NCI-H2196 treated with DMSO at 0.1 percent for 48 hours (cell line): ENCODE results near the gene TMPRSS3.
"Not testable (repeated sequence)": the region's sequence is repeated elsewhere in the genome, so short reads cannot be mapped to it uniquely, and the experiment has no call there.

ENCODE experiments used
- DNase-seq: peaks from one replicate; lab custom pipeline; 2025; ENCODE audit not compliant: unreplicated experiment; lab: John Stamatoyannopoulos, UW

TMPRSS3 gene

DNA sequence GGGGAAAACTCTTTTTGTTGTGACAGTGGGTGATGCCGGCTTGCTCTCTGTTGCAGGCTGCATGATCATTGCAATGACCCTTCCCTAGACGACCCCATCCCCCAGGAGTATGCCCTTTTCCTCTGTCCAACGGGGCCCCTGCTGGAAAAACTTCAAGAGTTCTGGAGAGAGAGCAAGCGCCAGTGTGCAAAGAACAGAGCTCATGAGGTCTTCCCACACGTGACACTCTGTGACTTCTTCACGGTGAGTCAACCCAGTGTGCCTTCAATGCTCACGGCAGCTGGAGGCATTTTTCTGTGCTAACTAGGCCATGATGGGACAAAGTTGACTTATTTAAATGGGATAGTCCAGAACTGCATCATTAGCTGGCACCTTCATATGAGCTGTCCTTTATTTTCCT is 13.5 kb upstream of the TMPRSS3 start:
- DNase-seq: no peak

DNA sequence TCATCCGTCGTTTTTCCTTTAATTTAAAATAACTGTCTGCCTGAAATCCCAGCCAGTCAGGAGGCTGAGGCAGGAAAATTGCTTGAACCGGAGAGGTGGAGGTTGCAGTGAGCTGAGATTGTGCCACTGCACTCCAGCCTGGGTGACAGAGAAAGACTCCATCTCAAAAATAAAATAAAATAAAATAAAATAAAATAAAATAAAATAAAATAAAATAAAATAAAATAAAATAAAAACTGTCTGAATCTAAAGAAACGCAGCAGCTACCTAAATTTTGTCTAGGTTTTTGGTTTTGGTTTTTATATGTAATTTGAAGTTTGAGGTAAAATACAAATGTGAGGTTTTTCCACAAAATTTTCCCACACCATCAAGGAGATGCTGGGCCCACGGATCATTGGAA is 12.9 kb upstream of the TMPRSS3 start:
- DNase-seq: not testable (repeated sequence)

DNA sequence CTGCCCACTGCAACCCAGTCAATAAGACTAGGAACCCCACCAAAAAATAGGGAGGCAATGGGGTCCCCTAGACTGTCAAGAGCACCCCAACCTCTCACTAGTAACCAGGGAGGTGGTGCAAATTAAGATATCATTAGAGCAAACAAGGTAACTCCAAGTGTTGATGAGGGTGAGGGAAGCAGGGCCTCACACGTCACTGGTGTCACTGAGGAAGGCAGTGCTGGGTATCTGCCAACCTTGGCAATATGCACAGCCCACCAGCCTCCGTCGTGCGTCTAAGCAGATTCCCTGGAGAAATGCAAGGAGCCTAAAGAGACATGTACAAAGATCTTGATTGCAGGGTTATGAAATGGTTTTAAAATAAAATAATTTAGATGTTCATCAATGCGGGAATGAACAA is 11.6 kb upstream of the TMPRSS3 start:
- DNase-seq: no peak

DNA sequence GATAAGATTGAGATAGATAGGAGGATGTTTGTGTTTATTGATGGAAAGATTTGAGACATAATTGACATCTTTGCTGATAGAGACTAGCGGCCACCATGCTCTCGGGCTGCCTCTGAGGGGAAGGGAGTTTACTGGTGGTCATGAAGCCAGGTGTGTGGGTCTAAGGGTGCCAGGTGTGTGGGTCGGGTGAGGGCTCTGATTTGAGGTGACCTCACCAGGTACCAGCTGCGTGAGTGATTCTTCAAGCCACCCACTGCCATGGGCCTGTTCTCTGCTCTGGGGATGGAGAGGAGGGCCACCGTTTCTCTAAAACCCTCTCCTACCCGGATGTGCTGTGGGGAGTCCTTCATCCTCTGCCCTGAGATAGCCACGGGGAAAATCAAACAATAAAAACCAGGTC is 11.0 kb upstream of the TMPRSS3 start:
- DNase-seq: no peak

DNA sequence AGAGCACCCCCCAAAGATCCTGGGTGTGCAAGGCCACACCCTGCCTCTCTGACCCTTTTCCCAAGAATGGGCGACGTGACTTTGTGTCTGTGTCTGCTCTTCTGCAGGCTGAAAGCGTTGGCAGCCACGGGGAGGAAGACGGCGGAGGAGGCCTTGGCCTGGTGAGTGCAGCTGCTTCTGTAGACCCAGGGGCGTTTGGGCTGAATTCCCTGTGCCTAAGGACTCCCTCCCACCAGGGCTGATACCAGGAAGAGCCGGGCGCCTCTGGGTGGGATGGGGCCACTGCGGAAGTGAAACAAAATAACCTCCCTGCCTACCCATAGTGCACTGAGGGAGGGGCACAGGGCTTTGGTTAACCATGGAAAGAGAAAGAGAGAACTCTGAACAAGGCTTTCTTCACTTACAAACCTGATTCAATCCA is 10.4 kb upstream of the TMPRSS3 start:
- DNase-seq: no peak

DNA sequence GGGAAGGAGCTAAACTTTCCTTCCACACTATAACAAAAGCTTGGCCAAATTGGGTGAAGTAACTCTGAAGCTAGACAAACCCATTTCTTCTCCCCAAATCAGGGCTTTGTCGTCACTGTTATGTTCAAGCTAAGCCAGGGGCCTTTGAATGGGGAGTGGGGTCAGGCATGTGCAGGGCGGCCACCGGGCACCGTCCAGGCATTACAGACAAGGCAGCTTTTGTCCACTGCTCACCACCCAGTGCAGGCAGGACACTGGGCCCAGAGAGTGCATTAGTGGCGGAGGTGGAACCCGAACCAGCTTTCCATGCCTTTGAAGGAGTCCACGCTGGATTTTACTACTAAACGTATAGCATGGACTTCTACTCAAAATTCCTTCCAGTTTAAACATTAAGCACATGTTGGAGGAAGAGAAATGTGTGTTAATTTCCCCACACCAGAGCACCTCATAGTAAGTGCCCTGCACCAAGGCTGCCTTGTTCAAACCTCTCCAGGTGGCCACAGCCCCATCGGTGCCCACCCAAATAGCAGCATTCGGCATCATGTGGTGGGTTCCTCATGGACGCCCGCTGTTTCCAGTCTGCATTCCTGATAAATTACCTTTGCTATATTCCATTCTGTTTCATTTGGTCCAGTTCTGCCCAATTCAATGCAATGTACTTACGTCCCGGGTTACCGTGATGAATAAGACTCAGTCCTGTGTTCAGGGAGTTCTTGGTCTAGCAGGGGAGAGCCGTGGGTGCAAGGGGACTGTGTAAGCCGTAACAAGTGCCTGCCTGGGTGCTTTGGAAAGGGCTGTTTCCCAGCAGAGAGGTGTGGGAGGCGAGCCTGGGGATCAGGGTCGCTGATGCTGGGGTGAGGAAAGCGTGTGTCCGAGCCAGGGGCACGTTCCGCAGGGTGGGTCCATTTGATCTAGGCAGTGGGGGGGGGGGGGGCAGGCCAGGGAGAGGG is 9.5 kb upstream of the TMPRSS3 start:
- DNase-seq: no peak

DNA sequence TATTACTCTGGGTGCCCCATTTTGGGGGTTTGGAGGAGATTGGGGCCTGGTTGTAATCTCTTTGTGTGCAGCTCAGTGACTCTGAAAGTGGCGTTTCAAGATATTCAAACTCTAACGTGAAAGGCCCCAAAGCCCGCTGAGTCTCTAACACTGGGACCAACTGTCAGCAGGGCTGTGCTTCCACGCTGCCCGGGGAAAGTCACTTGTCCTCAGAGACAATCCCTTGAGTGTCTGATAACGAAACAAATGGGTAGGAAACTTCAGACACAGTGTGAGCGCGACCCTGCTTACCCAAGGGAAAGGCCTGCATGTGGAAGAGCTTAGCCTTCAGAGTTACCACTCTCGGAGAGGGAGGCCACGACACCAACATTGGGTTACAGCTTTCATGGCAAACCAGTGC is 8.7 kb upstream of the TMPRSS3 start:
- no peak for DNase-seq

DNA sequence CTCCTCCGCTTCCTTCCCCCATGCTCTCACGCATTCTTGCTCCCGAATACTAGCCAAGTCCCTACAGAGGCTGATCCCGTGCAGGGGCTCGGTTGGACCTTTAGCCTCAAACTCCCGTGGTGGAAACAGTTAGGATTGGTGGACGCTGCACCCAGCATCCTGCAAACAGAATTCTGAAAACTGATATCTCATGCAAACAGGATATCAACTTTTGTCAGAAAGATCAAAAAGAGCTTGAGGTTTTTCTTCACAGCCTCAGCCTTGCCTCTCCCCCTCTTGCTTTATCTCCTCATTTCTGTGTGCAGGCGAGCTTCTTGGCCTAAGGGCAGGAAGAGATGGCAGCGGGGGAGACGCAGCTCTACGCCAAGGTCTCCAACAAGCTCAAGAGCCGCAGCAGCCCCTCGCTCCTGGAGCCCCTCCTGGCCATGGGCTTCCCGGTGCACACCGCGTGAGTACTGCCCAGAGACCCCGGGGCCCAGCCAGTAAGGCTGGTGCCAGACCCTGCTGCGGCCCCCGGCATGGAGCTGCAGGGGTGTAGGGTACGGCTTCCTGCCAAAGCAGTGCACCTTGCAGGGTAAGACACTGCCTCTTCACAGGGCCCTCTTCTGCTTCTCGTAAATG is 7.9 kb upstream of the TMPRSS3 start, which contains the start of gene UBASH3A:
Gene UBASH3A (plus strand): TSS at position 292 of the 621 bp plus-strand sequence. CDS start 44 bp downstream, at position 336.
- no peak for DNase-seq

DNA sequence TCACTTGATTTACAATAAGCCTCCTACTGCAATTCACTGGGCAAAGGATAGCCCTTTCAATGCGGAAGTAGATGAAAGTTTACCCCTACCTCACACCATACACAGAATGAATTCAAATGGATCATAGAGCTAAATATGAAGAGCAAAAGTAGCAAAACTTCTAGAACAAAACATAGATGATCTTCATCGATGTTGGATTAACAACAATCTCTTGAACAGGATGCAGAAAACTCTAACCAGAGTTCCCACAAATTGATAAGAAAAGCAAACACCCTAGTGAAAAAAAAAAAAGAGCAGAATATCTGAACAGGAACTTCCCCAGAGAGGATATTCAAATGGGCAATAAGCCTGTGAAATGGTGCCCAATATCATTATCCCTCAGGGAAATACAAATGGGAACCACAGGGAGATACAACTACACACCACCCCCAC is 6.0 kb upstream of the TMPRSS3 start:
- DNase-seq: no peak

DNA sequence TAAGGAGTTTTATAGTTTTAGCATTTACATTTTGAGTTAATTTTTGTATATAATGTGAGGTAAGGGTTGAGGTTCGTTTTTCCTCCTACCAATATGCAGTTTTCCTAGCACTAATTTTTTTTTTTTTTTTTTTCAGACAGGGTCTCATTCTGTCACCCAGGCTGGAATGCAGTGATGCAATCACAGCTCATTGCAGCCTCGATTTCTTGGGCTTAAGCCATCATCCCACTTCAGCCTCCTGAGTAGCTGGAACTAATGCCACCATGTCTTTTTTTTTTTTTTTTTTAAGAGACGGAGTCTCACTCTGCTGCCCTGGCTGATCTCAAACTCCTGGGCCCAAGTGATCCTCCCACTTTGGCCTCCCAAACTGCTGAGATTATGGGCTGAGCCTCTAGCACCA is 5.3 kb upstream of the TMPRSS3 start:
- no peak for DNase-seq

DNA sequence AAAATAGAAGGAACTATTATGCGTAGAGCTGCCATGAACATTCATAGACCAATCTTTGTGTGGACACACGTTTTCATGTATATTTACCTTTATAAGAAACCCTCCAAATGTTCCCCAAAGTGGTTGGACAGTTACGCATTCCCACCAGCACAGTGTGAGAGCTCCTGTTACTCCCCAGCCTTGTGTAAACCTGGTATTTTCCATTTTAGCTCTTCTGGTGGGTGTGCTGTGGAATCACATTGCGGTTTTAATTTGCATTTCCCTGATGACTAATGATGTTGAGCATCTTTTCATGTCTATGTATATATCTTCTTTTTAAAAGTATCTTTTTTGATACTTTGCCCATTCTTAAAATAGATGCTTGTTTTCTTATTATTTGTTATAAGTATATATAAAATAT is 4.7 kb upstream of the TMPRSS3 start:
- DNase-seq: no peak

DNA sequence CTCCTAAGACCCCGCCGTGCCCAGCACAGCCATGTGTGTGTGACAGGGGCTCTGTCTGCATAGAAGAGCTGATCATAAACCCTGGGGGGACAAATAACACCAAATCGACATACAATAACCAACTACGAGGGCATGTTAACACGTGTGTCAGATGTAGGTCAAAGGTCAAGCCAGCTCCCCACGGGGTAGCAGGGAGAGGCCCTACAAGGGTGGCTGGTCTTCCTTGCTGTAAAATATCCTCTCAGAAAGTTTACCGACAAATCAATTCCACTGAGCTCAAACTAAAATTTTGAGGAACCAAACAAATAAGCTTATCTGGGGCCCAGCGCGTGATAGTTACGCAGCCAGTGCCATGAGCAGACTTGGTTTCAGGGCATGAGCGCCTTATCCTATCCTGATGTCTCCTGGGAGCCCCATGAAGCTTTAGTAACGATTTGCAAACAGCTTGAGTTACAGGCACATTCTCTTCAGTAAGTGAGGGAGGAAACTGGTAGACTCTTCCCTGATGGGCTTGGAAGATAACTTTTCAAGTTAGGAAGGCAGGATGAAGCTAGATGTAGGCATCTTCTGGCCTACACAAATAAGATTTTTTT is 2.7 kb upstream of the TMPRSS3 start:
- DNase-seq: no peak

DNA sequence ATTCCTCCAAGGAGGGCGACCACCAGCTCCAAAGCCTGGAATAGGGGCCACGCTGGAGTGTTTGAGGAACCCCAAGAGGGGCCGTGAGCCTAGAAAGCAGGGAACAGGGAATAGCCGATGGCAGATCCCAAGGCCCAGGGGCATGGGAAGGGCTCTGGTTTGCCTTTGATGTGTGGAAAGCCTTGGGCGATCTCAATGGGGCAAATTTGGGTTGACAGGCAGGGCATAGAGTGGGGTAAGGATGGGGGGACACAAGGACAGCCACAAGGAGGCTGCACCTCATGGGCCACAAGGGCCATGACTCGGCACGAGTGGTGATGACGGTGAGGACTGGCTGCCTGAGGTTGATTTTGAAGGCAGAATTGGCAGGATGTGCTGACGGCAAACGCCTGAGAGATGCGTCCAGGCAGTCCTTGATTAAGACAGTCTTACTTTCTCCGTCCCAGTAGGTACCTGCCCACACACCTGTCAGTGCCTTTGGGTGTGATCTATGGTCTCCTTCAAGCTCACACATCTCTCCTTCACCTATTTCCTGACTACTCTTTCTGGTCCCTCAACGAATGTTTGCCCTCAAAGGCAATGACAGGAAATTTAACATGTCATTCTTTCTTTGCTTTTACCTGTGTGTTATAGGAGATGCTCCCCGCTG is 2.0 kb upstream of the TMPRSS3 start:
- no peak for DNase-seq

DNA sequence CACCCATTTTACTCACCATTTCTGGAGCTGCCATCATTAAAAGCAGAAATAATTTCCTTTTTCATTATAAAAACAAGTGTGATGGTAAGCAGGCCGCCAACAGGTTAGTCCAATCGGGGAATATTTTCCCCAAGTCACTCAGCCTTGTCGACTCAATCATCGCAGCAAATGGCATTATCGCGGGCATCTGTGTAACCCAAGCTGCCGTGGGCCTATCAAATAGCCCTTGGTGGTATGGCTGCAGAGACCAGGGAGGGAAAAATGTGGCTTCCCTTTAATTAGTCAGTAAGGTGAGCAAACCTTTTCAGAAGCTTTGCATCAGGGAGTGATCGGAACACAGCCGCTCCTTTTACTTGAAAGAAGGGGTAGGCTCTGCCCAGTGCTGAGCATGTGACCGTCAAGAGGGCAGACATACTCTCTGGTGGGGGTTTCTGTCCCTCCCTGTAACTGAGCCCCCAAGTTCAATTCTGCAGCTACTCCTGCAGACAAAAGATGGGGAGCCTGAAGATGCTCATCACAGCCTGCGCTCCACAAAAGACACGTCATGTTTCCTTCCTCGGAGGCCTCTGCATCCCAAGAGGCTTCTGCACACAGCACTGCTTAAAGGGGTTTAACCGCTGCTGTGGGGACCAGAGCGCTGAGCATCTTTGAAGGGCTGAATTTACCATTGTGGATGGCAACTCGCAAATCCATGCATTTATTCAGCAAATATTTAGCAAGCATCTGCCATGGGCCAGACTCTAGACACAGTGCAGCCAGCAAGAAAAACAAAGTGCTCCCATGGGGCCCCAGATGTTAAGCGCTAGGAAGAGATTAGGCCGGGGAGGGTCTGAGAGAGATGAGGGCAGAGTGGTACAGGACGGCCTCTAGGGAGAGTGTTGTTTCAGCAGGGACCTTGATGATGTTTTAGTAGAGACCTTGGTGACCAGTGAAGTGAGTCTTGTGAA is 1.2 kb upstream of the TMPRSS3 start:
- DNase-seq: no peak

DNA sequence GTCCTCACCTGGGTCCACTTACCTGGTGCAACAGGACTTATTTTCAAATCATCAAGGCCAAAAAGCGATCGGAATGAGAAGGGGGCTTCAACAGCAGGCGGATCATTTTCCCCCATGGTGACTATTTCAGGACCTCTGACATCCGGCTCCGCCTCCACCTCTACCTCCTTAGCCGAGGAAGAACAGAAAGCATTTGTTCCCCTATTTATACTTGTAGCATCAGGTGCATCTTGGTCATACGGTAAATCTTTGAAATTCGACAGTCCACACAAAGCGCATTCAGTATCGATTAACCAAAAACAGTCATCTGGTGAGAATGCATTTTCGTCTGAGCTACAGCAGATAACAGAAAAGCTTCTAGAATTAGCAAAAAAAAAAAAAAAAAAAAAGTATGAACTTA is 550 bp downstream of the TMPRSS3 start:
- no peak for DNase-seq

DNA sequence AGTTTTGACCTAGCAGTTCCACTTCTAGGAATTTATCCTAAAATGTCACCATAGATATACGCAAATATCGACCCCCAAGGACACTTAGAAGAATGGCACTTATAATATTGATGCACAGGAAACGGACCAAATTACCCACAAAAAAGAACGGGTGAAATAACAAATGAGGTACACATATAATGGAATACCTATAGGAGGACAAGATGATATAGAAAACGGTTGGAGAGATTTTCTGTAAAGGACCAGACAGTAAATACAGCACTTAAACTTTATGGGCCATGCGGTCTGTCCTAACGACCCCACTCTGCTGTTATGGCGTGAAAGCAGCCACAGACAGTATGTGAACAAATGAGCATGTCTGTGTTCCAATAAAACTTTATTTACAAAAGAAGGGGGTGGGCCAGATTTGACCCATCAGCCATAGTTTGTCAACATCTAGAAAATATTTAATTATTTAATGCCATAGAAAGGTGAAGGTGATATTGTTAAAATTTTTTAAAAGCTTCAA is 2.4 kb downstream of the TMPRSS3 start:
- no peak for DNase-seq

DNA sequence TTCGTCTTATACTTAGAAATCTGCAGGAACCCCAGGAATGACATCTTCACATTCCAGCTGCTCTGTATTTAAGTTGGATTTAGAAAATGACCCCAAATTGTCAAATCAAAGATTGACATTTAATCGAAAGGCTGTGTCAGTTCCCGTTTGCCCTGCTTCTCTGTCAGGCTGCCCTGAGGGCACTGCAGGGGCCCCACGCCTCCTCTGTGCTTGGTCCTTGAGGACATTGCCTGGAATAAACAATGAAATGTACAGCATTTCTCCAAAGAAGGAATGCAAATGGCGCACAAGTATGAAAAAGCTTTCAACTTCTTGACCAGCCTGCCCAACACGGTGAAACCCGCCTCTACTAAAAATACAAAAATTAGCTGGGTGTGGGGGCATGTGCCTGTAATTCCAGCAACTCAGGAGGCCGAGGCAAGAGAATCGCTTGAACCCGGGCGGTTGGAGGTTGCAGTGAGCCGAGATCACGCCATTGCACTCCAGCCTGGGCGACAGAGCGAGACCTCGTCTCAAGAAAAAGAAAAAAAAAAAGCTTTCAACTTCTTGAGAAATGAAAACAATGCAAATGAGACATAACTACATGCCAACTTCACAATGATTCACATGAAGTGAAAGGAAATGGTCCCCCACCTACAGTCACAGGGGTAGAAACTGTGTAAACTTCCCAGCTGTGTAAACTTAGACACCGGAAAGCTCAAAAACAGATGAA is 3.0 kb downstream of the TMPRSS3 start:
- DNase-seq: no peak

DNA sequence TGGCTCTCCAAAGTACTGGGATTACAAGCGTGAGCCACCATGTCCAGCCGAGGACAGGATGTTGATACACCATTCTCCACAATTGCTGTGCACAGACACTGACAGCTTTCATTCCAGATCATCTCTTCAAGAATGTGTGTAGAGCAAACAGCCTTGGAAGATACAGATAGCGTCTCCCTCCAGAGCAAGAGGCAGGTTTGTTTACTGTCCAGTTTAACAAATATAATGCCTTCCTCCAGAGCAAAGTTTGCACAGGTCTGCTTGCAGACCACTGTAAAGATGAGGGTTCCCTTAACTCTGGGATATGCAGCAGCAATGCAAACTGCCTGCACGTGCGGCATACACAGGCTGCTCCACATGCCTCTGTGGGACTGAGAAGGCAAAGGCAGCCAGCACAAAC is 4.6 kb downstream of the TMPRSS3 start:
- no peak for DNase-seq

DNA sequence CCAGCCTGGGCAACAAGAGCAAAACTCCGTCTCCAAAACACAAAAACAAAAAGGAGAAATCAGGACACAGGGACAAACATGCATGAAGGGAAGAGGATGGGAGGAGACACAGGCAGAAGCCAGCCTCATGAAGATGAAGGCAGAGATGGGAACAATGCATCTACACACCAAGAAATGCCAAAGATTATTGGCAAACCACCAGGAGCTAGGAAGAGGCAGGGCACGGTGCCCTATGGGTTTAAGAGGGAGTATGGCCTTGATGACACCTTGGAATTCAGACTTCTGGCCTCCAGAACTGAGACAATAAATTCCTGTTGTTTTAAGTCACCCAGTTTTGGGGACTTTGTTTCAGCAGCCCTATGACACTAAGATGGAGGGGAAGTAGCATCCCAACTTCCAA is 5.2 kb downstream of the TMPRSS3 start:
- DNase-seq: no peak

DNA sequence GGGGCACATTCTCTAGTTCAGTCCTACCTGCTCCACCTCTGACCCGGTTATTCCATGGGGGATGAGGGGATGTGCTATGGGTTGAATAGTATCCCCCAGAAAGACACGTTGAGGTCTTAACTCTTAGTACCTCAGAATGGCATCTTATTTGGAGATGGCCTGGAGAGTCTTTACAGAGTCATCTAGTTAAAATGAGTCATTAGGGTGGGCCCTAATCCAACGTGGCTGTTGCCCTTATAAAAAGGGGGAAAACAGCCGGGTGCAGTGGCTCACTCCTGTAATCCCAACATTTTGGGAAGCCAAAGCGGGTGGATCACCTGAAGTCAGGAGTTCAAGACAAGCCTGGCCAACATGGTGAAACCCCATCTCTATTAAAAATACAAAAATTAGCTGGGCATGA is 5.7 kb downstream of the TMPRSS3 start:
- DNase-seq: no peak
